Measurements from ENCODE around the gene WDR5.

WDR5 gene

GRCh38 chr9:134206311-134207300, 70.7 kb downstream of the WDR5 start:
- no peak for TF ChIP-seq CTCF (IDR thresholded peaks at IDR 0.05; ENCODE audit: low read depth, low read length)
- H3K4me3 ChIP-seq (ENCODE audit: low read depth, low read length): no peak overlapping the region

GRCh38 chr9:134208310-134208841, 72.5 kb downstream of the WDR5 start:
- no peak overlapping the region for H3K4me3 ChIP-seq (ENCODE audit: low read depth, low read length)
- no peak for TF ChIP-seq CTCF (IDR thresholded peaks at IDR 0.05; ENCODE audit: low read depth, low read length)

GRCh38 chr9:134208981-134209725, 73.3 kb downstream of the WDR5 start:
- H3K4me3 ChIP-seq (ENCODE audit: low read depth, low read length): no peak overlapping the region
- TF ChIP-seq CTCF (IDR thresholded peaks at IDR 0.05; ENCODE audit: low read depth, low read length): no peak

All from WI38 (cell line).